Measurements from ENCODE around the gene AATK.

Gene AATK

DNA sequence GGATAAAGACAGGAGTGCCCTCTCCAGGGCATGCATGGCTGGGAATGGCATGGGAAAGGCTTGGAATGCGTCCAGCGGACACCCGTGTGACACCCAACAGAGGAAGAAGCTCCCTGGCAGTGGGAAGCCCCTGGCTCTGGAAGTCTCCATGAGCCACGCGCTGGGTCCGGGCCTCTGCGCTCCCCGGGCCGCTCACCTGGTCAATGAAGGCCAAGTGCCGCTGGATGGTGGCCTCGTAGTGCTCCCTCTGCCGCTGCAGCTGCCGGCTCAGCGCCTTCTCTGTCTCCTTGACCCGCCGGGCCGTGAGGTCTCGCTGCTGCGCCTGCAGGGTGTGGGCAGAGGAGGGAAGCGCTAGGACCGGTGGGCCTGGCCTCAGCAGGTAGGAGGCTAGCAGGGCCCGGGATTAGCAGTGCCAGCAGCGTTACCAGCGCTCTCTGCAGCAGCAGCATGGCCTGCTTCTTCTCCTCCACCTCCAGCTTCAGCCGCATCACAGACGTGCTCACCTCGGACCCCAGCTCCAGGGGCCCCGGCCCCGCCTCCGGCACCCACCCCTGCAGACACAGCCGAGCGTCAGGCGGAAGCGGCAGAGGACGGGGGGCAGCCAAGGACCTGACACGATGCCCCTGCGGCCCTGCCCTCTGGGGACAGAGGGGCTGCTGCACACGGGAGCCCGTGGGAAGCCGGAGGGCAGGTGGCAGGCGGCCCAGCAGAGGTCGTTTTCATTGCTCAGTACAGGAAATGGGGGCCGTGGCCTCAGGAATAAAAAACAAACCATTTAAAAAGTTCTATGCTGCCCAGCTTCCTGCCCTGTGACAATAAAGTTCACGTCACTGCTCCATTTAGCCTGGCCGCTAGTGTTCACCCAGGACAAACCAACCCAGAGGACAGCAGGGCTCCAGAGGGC lies 30.7 kb upstream of the AATK start:
- no peak overlapping the region for H3K4me3 ChIP-seq (ENCODE audit: low read length)
- DNase-seq (ENCODE audit: low read depth, low spot score) = no peak

DNA sequence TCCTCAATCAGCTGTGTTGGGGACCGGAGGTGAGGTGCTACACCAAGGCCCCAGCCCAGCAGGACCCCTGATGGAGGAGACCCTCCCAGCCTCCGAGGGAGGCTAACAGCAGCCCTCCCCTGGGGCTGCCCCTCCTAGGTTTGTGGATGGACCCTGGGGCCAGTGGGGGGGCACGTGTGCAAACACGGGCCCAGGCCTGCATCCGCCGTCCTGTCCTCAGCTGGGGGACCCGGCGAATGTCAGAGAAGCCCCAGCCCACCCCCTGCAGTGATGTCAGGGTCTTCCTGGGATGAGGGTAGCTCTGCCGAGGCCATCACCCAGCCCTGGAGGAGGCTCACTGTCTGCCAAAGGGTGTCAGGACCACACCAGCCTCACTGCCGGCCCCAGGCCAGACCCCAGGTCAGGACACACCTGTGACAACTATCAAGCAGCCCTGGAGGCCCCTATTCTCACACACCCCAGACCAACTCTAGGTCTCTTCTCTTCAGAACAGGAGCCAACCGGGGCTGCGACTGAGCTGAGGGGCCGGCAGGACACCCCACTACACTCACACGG lies 30.0 kb upstream of the AATK start:
- H3K4me3 ChIP-seq (ENCODE audit: low read length) = no peak overlapping the region
- DNase-seq (ENCODE audit: low read depth, low spot score) = no peak

DNA sequence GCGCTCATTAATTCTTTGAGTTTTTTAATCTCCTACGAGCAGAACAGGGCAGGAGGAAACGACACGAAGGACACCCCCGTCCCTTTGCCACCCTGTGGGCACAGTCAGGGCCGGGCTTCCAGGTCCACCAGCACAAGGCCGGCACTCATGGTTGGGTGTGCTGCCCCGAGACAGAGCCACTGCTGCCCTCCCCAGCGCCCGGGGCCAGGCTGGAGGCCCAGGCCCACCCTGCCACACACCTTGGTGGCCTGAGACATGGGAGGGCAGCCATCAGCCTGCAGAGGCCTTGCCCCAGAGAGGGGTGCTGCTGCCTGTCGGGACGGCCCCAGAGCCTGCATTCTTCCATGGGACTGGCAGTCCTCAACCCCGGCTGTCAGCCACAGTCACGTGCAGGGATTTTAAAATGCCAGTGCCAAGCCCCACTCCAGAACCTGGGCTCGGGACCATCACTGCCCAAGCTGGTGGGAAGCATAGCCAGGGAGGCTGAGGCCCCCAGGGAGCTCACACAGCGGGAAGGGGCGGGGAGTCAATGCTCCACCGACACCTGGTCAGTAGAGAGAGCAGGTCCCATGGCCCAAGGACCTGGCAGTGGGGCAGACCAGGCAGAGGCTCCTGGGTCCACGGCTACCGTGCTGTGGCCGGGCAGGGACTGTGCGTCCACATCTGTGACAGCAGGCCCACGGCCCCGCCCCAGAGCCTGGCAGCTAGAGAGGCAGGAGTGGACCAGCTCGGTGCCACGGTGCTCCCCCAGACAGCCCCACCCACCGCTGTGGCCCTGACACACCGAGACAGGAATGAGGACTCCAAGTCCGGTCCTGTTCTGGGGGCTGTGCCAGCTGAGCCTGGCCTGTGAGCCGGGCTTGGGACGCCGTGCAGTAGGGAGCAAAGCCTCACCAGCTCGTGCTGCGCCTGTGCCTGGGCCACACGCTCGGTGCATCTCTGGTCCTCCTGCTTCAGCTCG lies 29.2 kb upstream of the AATK start:
- no peak overlapping the region for H3K4me3 ChIP-seq (ENCODE audit: low read length)
- DNase-seq (ENCODE audit: low read depth, low spot score) = no peak

DNA sequence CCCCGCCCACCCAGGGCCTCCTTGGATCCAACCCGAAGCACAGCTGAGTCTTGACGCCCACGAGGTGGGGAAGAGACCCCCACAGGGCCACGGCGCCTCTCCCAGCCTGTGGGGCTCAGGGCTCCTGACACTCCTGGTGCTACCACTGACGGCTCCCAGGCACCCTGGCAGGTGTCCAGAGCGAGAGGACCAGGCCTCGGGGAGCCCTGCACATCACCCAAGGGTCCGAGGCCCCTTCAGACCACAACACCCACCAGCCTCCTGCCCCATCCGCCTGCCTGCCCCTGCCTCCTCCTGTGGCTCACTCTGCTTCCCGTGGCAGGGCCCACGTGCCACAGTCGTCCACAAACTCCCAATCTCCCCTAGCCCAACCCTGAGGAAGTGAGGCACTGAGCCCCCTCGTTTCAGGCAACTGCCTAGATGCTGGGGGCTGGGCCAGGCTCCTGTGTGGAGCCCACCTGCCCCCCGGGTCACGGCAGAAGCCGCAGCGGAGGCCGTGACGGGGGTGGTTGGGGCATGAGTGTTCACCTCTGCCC lies 28.3 kb upstream of the AATK start:
- DNase-seq (ENCODE audit: low read depth, low spot score) = no peak
- no peak overlapping the region for H3K4me3 ChIP-seq (ENCODE audit: low read length)

DNA sequence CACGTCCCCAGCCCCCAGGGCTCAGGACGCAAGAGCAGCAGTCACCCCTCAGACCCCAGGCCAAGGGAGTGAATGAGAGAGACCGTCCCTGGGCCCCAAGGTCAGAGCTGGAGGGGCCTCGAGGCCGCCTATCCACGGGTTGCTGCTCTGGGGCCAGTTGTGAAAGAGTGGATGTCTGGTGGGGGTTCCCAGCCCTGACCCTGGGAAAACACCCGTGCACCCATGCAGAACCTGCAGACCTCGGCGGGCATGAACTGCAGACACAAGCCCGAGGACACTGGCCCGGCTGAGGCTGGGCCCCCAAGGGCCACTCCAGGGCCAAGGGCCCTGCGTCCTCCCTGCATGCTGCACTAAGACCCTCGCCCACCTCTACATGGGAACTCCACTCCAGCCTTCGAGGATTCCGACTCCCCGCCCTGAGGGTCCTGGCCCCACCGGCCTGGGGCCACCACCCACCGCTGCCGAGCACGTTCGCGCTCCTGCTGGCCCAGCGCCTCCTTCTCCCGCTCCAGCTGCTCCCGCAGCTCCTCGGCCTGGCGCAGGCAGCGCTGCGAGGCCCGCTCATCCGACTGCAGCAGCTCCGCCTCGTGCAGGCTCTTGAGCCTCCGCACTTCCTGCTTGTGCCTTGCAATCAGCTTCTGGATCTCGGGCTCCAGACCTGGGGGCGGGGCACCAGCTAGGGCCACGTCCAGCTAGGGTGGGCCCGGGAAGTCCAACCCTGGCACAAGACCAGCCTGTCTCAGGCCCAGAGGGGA lies 27.6 kb upstream of the AATK start:
- DNase-seq (ENCODE audit: low read depth, low spot score) = no peak
- H3K4me3 ChIP-seq (ENCODE audit: low read length) = no peak overlapping the region

DNA sequence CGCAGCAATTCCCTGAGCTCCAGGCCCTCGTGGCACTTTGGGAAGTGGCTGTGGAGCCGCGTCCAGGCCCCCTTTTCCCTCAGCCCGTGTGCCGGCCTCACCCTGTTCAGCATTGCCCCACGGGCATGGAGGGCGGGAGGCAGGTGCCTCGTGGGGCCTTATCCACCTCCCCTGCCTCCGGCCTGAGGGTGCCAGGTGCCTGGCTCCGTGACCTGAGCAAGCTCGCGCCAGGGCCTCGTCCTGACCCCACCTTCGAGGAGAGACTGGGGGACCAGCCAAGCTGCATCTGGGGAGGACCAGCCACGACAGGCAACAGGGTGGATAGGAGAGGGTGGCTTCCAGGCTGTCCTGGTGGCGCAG lies 27.0 kb upstream of the AATK start:
- DNase-seq (ENCODE audit: low read depth, low spot score) = no peak
- H3K4me3 ChIP-seq (ENCODE audit: low read length) = no peak overlapping the region

DNA sequence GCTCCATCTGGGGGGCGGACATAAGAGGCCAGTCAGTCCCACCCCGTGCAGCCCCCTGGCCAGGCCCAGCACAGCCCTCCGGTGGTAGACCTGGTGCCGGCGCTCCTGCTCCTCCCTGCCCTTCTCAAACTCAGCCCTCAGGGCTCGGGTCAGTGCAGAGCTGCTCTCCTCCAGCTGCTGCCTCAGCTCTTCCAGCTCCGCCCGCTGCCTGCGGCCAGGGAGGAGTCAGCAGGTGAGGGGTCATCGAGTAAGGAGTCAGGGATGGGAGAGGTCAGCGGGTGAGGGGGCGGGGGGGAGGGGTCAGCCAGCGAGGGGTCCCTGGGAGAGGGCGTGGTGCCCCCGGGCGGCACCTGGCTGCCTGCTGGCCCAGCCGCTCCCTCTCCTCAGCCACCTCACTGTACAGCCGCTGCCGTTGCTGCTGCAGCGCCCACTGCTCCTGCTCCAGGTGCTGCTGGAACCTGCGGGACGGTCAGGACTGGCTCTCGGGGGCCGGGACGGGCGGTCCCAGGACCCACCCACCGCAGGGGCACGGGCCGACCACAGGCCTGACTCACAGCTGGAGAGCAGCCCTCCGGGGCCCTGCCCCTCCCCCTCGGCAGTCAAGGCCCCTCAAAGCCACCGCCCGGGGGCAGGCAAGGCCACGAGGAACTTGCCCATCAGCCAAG lies 26.5 kb upstream of the AATK start:
- DNase-seq (ENCODE audit: low read depth, low spot score) = no peak
- H3K4me3 ChIP-seq (ENCODE audit: low read length) = no peak overlapping the region

DNA sequence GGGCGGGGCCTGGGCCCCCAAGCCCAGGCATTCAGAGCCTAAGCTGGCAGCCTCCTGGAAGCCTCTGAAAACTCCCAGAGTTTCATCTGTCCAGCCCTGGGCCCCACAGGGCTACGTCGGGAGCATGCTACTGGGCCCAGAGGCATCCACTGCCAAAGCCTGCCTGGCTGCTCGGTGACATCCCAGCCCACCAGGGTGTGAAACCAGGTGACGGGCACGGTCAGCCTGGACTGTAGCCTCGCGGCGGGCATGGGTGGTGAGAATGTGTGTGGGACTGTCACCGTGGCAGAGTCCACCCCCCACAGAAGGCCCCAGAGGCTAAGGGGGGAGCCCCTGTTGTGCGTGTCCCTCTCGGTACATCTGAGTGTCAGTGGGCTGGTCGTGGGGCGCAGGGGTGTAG lies 25.6 kb upstream of the AATK start:
- DNase-seq (ENCODE audit: low read depth, low spot score) = no peak
- no peak overlapping the region for H3K4me3 ChIP-seq (ENCODE audit: low read length)

DNA sequence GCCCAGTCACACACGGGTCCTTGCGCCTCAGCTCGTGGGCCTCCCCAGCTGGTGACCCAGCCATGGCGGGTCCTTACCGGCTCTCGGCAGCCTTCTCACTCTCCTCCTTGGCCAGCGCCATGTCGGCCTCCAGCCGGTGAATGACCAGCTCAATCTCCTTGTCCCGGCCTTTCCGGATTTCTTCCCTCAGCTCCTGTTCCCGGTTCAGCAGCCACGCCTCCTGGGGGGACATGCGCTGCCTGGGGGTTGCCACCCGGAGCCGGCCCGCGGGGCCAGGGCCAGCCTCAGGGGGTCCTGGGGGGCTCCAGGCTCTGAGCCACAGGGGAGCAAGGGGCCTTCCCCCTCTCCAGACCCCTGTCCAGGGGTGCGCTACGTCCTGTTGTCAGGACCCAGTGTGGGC lies 25.1 kb upstream of the AATK start:
- DNase-seq (ENCODE audit: low read depth, low spot score) = no peak
- H3K4me3 ChIP-seq (ENCODE audit: low read length) = no peak overlapping the region

DNA sequence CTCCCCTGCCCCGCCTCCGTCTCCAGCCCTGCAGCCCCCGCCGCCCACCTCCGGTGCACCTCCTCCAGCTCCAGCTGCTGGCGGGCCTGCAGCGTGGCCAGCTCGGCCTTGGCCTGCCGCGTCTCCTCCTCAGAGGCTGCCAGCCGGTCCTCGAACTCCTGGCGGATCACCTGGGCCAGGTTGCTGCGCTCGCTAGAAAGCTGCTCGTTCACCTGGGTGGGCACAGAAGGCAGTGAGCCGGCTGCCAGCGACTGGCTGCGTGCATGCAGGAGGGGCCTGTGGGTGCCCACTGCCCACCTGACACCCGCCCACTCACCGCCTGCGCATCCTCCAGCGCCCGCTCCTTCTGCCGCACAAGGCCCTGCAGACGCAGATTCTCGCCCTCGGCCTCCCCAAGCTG lies 24.6 kb upstream of the AATK start:
- no peak for DNase-seq (ENCODE audit: low read depth, low spot score)
- H3K4me3 ChIP-seq (ENCODE audit: low read length) = no peak overlapping the region

DNA sequence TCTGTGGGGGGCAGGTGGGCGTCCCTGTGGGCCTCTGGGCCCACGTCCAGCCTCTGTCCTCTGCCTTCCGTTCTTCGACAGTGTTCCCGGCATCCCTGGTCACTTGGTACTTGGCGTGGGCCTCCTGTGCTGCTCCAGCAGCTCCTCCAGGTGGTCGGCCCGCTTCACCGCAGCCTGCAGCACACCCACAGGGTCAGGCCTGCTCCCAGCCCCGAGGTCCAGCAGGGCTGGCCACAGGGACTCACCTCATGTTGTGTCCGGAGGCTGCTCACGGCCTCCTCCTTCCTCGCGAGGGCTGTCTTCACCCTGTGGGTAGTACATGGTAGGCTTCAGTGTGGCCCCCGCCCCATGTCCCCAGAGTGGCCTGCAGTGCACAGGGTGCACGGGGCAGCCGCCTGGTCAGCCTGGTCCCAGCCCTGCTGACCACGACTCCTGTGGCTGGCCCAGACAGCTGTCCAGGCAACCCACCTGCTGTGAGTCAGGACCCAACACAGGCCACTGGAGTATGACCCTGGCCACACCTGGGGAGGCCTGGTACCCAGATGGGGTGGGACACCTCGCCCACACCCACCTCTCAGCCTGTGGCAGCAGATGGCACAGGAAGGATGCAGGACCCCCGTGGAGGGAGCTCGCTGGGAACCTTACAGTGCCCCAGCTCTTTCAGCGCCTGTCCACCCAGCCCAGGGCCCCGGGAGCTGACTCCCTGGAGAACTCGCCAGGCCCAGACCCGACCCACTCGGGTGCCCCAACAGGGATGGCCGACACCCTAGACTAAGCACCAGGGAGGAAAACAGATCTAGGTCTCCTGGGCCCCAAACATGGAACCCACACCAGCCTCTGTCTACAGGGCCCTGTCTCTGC lies 23.9 kb upstream of the AATK start:
- DNase-seq (ENCODE audit: low read depth, low spot score) = no peak

DNA sequence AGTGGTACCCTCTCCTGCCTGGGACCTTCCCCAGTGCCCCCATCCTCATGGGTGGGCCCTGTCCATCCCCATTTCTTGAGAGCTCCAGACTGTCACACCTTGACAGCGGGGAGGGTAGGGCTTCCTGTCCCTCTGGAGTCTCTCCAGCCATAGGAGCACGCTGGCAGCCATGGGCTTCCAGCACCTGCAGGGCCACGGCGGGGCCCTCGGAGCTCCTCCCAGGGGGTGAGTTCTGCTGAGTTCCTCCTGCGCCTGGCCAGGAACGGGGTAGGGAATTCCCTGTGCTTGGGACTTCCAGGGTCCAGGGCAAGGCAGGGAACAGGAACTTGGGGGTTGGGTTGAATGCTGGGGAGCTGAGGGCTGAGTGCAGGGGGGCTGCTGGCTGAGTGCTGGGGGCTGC lies 23.0 kb upstream of the AATK start:
- no peak for DNase-seq (ENCODE audit: low read depth, low spot score)
- no peak overlapping the region for H3K4me3 ChIP-seq (ENCODE audit: low read length)

More for the DNA sequence above, 23.9 kb upstream of the AATK start:
- H3K4me3 ChIP-seq (ENCODE audit: low read length) = no peak overlapping the region

DNA sequence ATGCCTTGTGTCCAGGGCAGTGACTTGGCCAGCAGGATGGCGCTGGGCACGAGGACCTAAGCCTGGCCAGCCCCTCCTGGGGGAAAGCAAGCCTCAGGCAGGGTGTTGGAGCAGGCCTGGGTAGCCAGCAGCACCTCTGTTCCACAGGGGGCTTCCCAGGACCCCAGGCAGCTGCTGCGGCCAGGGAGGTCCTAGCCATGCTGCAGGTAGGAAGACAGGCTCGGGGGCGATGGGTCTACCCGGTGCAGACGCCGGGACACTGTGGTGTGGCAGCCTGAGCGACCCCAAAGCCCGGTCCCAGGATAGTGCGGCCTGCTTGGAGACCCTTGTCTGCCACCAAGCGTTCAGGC lies 22.4 kb upstream of the AATK start:
- no peak overlapping the region for H3K4me3 ChIP-seq (ENCODE audit: low read length)
- no peak for DNase-seq (ENCODE audit: low read depth, low spot score)

DNA sequence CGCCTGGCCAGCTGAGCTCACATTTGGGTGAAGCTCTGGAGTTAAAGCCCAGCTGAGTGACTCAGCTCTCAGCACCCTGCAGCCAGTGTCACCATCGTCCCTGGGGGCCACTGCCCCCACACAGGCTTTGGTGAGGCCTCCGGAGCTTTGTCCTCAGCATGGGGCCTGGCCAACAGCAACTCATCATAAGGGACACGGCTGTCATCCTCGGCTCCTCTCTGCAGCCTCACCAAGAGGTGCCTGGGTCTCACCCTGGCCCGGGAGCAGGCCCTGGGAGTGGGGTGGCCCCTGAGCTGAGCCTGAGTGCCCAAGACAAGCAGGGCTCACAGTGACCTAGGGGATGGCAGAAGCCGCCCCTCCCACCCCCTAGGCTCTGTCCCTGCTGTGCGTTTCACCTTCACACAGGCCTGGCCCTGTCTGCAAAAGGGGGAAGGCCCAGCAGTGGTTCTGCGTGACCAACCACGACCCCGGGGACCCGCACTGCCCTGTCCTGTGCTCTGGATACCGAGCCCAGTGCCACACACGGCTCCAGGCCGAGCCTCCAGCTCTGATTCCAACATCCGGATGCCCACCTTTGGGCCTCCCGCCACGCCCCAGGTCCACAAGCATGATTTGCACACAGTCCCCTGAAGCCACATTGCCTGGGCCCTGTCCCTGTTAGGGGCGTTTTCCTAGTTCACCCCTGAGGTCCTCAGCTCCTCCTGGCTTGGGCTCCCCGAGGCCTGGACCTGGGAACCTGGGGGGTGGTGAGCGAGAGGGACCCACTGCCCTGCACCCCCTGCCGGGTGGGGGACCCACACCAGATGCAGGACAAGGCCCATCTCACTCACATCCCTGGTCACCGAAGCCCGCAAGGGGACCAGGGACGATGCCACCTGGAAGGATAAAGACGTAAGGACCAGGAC lies 21.8 kb upstream of the AATK start:
- no peak for DNase-seq (ENCODE audit: low read depth, low spot score)
- no peak overlapping the region for H3K4me3 ChIP-seq (ENCODE audit: low read length)

DNA sequence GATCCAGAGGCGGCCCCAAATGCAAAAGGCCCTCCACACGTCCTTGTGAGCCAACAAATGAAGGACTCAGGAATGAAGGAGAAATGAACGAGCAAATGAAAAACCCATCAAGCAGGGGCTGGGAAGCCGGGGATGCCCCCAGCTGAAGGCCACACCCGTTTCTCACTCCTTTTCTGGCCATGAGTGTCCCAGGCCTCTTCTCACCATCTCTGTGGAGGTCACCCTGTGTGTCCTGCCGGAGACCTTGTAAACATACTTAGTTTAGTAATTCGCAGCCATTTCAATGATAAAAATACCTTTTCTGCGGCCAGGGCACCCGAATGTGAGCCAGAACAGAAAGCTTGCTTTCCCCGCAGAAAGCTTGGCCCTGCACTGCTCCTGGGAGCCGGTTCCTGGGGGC lies 21.1 kb upstream of the AATK start:
- no peak for DNase-seq (ENCODE audit: low read depth, low spot score)
- H3K4me3 ChIP-seq (ENCODE audit: low read length) = no peak overlapping the region

DNA sequence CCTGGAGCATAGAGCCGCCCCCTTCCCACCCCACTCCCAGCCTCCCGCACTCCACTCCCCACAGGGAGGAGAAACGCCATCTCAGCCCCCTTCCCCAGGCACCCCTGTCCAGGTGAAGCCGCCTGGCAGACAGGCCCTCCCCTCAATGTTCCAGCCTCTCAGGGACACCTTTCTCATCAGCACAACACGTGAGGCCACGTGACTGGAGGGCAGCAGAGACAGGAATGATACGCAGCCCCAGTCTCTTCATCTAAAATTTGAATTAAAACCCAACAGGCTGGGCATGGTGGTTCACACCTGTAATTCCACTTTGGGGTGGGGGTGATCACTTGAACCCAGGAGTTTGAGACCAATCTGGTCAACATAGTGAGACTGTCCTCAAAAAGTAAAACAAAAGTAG lies 20.2 kb upstream of the AATK start:
- DNase-seq (ENCODE audit: low read depth, low spot score) = no peak
- no peak overlapping the region for H3K4me3 ChIP-seq (ENCODE audit: low read length)

DNA sequence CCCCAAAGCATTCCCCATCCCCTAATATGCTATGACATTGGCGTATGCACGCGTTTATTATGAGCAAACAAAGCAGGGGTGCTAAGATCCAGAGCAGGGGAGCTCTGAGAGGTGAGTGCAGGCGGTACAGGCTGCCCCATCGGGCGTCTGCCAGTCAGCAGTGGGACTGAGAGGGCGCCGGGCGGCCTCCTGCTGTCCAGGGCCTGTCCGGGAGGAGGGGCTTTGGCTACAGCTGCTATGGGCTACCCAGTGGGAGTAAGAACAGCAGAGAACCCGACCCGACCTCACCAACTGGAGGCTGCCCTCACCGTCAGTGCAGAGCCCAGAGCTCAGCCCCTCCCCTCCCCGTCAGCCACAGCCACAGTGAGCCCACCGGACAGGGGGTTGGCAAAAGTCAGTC lies 18.5 kb upstream of the AATK start:
- no peak for DNase-seq (ENCODE audit: low read depth, low spot score)

More for the DNA sequence above, 18.5 kb upstream of the AATK start:
- no peak overlapping the region for H3K4me3 ChIP-seq (ENCODE audit: low read length)
